GM12874 (cell line): ENCODE results near the gene OTUD1.

ENCODE experiments used
- TF ChIP-seq, protein P1 (sequence below): IDR thresholded peaks from 2 replicates; pipeline ENCODE4 v1.5.1; 2011; ENCODE audit warnings: low read depth, mild to moderate bottlenecking, control low read depth, low read length, moderate library complexity; ENCODE audit not compliant: insufficient read depth

Gene OTUD1

GRCh38 chr10:23439961-23440889 is 1.4 kb downstream of the OTUD1 start:
- TF ChIP-seq, protein P1, sequence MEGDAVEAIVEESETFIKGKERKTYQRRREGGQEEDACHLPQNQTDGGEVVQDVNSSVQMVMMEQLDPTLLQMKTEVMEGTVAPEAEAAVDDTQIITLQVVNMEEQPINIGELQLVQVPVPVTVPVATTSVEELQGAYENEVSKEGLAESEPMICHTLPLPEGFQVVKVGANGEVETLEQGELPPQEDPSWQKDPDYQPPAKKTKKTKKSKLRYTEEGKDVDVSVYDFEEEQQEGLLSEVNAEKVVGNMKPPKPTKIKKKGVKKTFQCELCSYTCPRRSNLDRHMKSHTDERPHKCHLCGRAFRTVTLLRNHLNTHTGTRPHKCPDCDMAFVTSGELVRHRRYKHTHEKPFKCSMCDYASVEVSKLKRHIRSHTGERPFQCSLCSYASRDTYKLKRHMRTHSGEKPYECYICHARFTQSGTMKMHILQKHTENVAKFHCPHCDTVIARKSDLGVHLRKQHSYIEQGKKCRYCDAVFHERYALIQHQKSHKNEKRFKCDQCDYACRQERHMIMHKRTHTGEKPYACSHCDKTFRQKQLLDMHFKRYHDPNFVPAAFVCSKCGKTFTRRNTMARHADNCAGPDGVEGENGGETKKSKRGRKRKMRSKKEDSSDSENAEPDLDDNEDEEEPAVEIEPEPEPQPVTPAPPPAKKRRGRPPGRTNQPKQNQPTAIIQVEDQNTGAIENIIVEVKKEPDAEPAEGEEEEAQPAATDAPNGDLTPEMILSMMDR, result no peak

DNA sequence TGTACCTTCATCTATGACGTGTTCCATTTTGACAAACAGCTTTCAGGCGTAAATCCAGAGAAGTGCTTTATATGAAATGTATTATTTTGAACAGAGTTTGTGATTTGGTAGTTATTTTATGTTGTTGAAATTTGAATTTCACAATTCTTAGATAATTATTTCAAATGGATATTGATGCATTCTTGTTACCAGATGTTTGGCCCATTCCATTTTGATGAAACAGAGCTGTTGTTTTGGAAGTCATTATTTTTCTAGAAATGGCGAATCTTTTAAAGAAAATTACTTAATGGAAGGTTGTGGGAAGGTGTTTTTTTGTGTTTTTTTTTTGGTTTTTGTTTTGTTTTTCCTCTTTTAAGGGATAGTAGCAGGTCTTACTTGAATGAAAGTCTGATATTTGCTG is 2.4 kb downstream of the OTUD1 start:
- TF ChIP-seq, protein P1, result no peak

DNA sequence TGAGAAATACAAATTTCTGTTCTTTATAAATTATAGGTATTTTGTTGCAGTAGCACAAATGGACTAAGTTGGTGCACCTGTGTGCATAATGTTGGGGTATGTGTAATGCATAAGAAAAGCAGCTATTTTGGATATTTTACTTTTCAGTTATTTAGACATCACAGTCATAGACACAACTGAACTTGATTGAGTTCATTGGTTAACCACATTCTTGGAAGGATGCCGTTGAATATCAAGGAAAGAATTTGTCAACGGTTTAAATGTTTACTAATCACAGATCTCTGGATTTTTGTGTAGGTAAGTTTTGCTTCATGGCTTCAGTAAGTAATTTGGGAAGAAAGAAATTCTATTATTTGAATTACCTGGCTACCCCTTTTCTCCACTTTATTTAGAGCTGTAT is 4.1 kb downstream of the OTUD1 start:
- TF ChIP-seq, protein P1, result no peak

GRCh38 chr10:23445591-23445990 is 6.7 kb downstream of the OTUD1 start:
- TF ChIP-seq, protein P1, result no peak

- TF ChIP-seq, protein P1, result no peak
These were observed 9.4 kb downstream of the OTUD1 start for GRCh38 chr10:23448323-23448722.

- TF ChIP-seq, protein P1, result no peak
These were observed 10.1 kb downstream of the OTUD1 start for GRCh38 chr10:23448802-23449570.

- TF ChIP-seq, protein P1, result no peak
These were observed 13.3 kb downstream of the OTUD1 start for GRCh38 chr10:23452033-23452655.
